ENCODE data around the gene ENG. TPM values are rescaled to one million over a fixed set of nuclear protein-coding genes. Genes with fewer than 3 reads are reported as not detected.

The ENG gene
- total RNA-seq, 1 donor from 2014 or later = not detected

DNA sequence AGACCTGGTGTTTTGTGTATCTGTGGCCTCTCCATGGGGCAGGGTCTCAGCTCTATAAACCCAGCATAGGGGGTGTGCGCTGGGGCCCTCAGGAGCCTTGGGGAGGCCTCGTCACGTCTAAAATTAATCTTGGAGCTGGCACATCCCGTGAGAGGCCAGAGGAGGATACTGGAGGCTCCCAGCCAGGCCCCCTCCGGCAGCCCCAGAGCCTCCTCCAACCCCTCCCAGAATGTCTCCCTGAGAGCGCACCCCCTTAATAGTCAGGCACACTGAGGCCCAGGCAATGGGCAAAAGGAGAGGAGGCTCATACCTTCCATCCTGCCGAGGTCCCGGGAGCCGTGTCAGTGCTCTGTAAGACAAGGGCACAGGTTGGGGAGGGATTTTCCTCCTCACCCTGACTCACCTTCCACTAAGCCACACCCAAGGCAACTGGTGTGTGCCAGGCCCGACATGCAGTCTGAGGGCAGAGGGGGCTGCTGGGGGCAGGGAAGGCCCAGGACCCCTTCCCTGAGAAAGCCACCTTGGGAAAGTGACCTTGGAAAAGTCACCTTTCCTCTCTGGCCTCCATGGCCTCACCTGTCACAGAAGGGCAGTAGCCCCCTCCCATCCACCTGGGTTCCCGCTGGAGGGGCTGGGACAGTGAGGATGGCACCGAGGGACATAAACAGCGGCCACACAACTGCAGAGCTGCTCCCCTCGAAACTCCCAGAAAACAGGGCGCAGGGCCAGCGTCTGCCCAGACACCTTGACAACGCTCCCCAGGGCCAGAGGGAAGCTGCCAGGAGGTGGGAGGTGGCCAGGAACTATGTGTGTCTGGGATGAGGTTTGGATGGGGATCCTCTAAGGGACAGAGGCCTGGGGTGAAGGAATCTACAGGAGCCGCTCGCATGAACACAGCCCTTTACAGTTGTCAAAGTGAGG, 20.1 kb upstream of the ENG start:
- no peak for DNase-seq (ENCODE audit: low spot score)
- Histone ChIP-seq H3F3A (ENCODE audit: low read depth) (peaks cover 15% of the 10 kb centered on the region), H3K27me3 (no peaks in the 10 kb centered on the region), H3K36me3 (no peaks in the 10 kb centered on the region), H3K9me3 (ENCODE audit: low read depth) (no peaks in the 10 kb centered on the region), H3K9ac (no peak overlapping the region), H3K4me3 (no peak overlapping the region), H3K4me2 (no peak overlapping the region), H3K79me2 (ENCODE audit: low read depth) (no peaks in the 10 kb centered on the region), H3K27ac (no peak overlapping the region), H3K4me1 (peaks cover 19% of the 10 kb centered on the region), H2AFZ (replicated peaks) (no peak overlapping the region), H4K20me1 (ENCODE audit: low read depth) (no peaks in the 10 kb centered on the region)
- no peak for TF ChIP-seq EZH2 (IDR thresholded peaks at IDR 0.05)
- Mint-ChIP-seq H3K27me3 (ENCODE audit: insufficient read depth, low read depth) (peaks cover 16% of the 10 kb centered on the region), H3K4me3 (no peak overlapping the region), H3K4me1 (peaks cover 59% of the 10 kb centered on the region), H3K27ac (peak overlapping the region; percentile 57), H3K36me3 (no peaks in the 10 kb centered on the region), H3K9me3 (no peaks in the 10 kb centered on the region)

DNA sequence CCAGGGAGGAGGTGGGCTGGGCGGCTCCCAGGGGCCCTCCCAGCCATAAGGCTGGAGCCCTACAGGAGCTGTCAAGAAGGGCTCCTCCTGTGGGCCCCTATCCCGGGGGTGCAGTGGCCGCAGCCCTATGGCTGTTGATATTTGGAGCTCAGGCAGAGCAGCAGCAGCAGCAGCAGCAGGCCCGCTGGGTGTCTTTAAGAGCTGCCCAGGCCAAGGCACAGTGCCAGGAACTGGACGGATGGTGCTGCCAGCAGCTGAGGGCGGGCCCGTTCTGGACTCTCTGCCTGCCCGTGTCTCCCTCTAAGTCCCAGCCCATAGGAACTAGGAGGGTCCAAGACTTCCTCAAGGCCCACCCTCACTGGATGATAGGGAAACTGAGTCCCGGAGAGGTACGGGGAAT, 19.4 kb upstream of the ENG start:
- Histone ChIP-seq H3K4me1 (peaks cover 19% of the 10 kb centered on the region), H3K36me3 (no peaks in the 10 kb centered on the region), H3K9me3 (ENCODE audit: low read depth) (no peaks in the 10 kb centered on the region), H2AFZ (replicated peaks) (no peak overlapping the region), H3F3A (ENCODE audit: low read depth) (peaks cover 12% of the 10 kb centered on the region), H3K27ac (no peak overlapping the region), H3K4me3 (no peak overlapping the region), H4K20me1 (ENCODE audit: low read depth) (no peaks in the 10 kb centered on the region), H3K27me3 (no peaks in the 10 kb centered on the region), H3K4me2 (no peak overlapping the region), H3K9ac (no peak overlapping the region), H3K79me2 (ENCODE audit: low read depth) (no peaks in the 10 kb centered on the region)
- no peak for TF ChIP-seq EZH2phosphoT487 (IDR thresholded peaks at IDR 0.05)
- no peak for TF ChIP-seq EZH2 (IDR thresholded peaks at IDR 0.05)
- TF ChIP-seq, protein P1, sequence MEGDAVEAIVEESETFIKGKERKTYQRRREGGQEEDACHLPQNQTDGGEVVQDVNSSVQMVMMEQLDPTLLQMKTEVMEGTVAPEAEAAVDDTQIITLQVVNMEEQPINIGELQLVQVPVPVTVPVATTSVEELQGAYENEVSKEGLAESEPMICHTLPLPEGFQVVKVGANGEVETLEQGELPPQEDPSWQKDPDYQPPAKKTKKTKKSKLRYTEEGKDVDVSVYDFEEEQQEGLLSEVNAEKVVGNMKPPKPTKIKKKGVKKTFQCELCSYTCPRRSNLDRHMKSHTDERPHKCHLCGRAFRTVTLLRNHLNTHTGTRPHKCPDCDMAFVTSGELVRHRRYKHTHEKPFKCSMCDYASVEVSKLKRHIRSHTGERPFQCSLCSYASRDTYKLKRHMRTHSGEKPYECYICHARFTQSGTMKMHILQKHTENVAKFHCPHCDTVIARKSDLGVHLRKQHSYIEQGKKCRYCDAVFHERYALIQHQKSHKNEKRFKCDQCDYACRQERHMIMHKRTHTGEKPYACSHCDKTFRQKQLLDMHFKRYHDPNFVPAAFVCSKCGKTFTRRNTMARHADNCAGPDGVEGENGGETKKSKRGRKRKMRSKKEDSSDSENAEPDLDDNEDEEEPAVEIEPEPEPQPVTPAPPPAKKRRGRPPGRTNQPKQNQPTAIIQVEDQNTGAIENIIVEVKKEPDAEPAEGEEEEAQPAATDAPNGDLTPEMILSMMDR (IDR thresholded peaks at IDR 0.05) = no peak
- Mint-ChIP-seq H3K4me1 (peaks cover 59% of the 10 kb centered on the region), H3K4me3 (peak overlapping the region; percentile 15), H3K27ac (peak overlapping the region; percentile 57), H3K27me3 (ENCODE audit: insufficient read depth, low read depth) (peaks cover 13% of the 10 kb centered on the region), H3K9me3 (no peaks in the 10 kb centered on the region), H3K36me3 (no peaks in the 10 kb centered on the region)
- no peak for DNase-seq (ENCODE audit: low spot score)

DNA sequence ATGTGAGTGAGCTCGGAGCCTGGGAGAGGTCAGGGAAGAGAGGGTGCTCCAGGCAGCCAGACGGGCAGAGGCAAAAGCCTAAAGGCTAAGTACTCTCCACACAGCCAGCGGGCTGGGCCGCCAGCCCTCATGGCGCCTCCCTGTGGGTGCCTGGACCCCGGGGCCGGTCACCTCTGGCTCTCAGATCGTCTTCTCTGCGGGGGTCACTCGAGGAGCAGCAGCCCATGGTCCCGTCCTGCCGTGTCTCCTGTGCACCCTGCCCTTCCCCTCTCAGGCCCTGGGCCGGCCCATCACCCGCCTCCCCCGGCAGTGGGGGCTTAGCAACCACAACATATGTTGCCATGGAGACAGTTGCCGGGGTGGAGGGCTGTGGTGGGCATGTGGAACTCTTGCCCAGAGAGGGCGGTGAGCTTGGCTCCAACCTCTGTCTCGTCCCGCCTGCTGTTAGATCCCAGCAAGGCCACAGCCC, 18.8 kb upstream of the ENG start:
- TF ChIP-seq EZH2phosphoT487 (IDR thresholded peaks at IDR 0.05) (no peak), EZH2 (IDR thresholded peaks at IDR 0.05) (no peak)
- TF ChIP-seq, protein P1 (IDR thresholded peaks at IDR 0.05) = no peak
- Histone ChIP-seq H3K36me3 (no peaks in the 10 kb centered on the region), H3K27me3 (no peaks in the 10 kb centered on the region), H3K4me1 (peaks cover 14% of the 10 kb centered on the region), H3K9ac (no peak overlapping the region), H2AFZ (replicated peaks) (no peak overlapping the region), H3F3A (ENCODE audit: low read depth) (peaks cover 6% of the 10 kb centered on the region), H3K27ac (no peak overlapping the region), H3K9me3 (ENCODE audit: low read depth) (no peaks in the 10 kb centered on the region), H3K4me3 (no peak overlapping the region), H4K20me1 (ENCODE audit: low read depth) (no peaks in the 10 kb centered on the region), H3K4me2 (no peak overlapping the region), H3K79me2 (ENCODE audit: low read depth) (no peaks in the 10 kb centered on the region)
- peaks cover 8% of the 10 kb centered on the region for H3K27me3 Mint-ChIP-seq (ENCODE audit: insufficient read depth, low read depth)
- H3K36me3 Mint-ChIP-seq = no peaks in the 10 kb centered on the region
- peak overlapping the region; percentile 63 for H3K4me3 Mint-ChIP-seq
- peak; percentile 48 for DNase-seq (ENCODE audit: low spot score)
- H3K9me3 Mint-ChIP-seq = no peaks in the 10 kb centered on the region
- H3K27ac Mint-ChIP-seq = peak overlapping the region; percentile 97
- H3K4me1 Mint-ChIP-seq = peaks cover 53% of the 10 kb centered on the region

Data from neural progenitor cell (in vitro differentiated cells).